NCI-H1048 (cell line): ENCODE results near the gene STK11.

Experiments used
- DNase-seq: peaks from one replicate; lab custom pipeline; 2025; lab: John Stamatoyannopoulos, UW

The STK11 gene

GRCh38 chr19:1211494-1212234, 6.1 kb downstream of the STK11 start:
- DNase-seq = no peak

DNA sequence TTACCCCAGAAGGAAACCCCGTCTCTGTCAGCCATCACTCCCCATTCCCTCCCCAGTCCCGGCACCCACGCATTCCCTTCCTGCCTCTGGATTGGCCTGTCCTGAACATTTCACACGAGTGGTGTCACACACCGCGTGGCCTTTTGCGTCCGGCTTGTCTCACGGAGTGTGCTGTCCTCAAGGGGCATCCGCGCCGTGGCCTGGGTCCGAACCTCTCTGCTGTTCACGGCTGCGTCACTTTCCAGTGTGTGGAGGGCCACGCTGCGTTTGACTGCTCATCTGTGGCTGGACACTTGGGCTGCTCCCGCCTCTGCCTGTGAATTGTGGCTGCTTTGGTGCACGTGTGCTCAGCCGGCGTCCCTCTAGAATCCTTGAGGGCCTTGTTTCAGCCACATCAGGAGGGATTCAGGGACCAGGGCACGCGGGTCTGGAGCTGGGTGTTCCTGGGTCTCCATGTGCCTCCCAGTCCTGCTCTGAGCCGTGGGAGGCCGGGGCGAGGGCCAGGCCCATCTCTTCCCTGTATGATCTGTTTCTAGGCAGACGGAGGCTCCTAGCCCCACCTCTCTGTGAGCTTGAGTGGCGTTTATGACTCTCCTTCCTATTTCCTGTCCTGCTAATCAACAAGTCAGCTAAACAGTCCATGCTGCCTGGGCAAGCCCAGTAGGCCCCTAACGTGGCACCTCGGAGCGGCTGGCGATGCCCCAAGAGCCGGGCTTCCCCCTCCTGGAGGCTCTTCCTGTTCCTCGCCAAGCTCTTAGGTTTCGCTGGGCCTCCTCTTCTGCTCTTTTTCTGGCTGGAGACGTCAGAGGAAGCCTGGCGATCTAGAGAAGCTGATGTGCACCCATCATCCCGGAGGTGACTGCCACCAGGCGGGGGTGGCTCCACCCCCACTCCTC, 8.1 kb downstream of the STK11 start:
- DNase-seq = no peak

DNA sequence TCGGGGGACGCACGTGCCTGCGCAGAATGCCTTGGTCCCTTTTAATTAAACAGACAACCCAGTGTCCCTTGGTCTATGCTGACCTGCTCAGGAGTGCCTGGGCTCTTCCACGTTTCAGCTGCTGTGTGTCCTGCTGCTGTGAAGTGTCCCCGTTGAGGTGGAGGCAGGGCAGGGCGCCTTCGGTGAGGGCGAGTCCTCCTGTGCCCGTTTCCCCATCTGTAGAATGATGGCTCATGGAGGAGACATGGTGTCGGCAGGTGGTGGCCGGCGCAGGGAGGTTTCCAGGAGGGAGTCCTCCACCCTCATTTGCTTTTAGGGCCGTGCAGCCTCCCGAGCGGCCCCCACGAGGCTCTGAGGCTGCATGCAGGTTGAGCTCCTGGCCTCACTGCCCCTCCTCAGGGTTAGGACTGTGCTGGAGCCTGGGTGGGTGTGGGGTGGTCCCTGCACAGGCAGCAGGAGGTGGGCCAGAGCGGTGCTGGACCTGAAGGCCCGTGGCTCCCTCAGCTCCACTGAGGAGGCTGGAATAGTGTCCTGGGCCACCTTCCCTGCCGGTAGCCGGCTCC, 8.8 kb downstream of the STK11 start:
- DNase-seq = no peak

DNA sequence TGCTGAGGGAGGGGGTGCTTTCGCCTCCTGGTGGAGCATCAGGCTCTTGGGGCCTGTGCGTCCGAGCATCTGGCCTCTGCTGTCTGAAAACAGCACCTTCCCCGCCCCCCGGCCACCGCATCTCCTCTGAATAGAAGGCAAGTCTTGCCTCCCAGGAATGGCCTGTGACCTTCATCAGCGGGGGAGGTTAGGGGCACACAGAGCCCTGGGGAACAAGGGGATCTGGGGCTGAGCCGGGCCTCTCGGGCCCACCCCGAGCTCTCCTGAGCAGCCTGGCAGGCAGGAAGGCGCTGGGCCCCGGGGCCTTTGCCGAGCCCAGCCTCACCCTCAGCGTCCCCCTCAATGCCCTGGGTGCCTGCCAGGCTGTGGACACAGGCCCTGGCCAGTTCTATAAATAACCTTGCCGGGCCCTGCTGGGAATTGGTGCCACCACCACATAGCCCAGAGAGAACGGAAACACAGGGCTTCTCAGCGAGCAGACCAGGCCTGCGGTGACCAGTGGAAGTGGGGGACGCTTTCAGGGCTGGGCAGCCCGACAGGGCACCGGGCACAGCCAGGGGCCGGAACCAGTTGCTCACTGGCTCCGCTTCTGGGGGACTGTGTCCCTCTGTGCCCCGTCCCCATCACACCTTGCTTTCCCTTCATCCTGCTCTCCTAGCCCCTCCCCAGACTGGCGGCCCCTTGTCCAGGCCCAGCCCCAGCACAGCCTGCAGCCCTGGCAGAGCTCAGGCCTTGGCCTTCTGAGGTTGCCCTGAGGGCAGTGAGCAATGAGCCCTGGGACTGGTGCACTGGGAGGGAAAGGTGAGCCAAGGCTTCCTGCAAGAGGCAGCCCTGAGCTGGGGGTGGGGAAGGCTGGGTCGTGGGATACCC, 9.5 kb downstream of the STK11 start:
- no peak for DNase-seq

- DNase-seq = no peak
Observed at GRCh38 chr19:1216756-1217155, 11.2 kb downstream of the STK11 start.

DNA sequence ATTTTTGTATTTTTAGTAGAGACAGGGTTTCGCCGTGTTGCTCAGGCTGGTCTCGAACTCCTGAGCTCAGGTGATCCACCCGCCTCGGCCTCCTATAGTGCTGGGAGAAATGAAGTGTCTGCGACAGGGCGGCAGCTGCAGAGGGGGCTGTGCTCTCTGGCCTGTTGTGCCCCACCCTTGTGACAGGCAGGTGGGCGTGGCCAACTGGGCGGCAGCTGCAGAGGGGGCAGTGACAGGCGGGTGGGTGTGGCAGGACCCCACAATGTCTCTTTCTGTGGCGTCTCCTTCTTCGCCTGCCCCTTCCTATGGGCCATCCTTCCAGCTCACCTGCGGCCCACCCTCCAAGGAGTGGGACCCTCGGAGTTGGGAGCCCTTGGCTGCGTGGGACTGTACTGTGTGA, 11.8 kb downstream of the STK11 start:
- no peak for DNase-seq

DNA sequence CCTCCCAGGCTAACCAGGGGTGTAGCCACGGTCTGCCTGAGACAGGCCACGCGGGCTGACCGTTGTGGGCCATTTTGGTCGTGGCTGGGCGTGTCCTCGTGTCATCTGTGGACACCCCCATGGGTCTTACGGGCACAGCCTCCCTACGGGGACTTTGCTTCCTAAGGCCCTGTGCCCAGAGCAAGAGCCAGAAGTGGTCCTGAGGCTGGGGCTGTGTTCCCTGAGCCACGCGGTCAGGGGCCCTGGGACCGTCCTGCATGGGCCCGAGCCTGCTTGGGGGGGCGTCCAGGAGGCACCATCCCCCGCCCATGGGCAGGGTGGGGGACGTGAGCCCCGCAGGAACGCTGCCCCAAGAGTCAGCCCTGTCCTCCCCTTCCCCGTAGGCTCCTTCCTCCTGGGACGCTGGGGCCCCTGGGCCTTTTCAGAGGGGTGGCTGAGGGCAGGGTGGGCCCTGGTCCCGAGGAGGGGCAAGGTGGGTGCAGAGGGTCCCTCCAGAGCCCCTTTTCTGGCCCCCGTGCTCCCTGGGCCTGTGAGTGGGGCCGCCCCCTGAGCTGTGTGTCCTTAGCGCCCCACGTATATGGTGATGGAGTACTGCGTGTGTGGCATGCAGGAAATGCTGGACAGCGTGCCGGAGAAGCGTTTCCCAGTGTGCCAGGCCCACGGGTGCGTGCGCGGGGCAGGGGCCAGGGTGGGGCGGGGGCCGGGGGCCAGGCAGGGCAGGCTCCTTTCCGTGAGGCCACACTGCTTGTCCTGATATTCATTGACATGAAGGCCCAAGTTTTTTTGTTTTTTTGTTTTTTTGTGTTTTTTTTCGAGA, 13.4 kb downstream of the STK11 start:
- no peak for DNase-seq

GRCh38 chr19:1219786-1220476, 14.4 kb downstream of the STK11 start:
- no peak for DNase-seq

- DNase-seq = no peak
Observed at GRCh38 chr19:1220477-1220930, 14.9 kb downstream of the STK11 start.

DNA sequence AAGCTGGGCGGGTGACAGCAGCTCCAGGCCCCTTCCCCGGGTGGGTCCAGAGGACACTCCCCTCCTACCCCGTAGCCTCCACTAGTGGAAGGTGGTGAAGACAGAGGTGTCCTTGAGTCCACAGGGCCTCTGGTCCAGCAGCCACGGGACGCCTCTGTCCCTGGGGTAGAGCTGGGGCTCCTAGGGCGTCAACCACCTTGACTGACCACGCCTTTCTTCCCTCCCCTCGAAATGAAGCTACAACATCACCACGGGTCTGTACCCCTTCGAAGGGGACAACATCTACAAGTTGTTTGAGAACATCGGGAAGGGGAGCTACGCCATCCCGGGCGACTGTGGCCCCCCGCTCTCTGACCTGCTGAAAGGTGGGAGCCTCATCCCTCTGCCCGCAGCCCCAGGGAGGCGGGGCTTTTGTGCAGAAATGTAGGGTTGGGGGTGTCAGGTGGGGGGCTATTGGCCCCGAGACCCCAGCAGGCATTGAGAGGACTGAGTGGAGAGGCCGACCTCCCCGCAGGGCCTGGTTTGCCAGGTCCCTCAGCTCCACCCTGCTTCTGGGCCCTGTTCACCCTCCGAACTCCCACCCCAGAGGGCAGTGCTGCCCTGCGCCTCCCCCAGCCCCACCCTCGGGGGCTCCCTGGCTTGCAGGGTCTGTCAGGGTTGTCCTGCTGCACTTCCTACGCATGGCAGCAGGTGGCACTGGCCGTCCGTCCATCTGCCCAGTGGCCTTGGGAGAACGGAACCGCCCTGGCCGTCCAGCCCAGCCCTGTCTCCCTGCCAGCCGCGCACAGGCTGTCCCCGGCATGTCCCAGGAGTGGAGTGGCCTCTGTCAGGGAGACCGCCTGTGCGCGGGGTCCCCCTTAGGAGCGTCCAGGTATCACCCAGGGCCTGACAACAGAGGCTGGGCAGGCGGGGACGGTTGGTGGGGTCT, 15.7 kb downstream of the STK11 start:
- DNase-seq = no peak

- DNase-seq = no peak
Observed at GRCh38 chr19:1221904-1222255, 16.3 kb downstream of the STK11 start.

DNA sequence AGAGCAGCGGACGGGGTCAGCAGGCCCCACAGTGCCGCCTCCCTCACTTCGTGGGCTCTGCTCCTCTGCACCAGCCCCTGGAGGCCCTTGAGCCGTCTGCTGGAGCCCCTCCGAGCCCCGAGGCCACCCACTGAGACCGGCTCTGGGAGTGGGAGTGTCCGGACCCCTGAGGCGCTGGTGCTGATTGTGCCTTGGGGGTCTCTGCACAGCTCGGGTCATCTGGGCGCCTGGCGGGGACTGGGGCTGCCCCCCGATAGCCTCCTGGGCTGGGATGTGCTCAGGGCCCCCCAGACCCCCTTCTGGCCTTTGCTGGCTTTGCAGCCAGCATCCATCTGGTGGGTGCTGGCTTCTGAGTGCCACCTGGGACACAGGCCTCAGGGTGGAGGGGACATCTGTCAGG, 16.8 kb downstream of the STK11 start:
- DNase-seq = no peak

DNA sequence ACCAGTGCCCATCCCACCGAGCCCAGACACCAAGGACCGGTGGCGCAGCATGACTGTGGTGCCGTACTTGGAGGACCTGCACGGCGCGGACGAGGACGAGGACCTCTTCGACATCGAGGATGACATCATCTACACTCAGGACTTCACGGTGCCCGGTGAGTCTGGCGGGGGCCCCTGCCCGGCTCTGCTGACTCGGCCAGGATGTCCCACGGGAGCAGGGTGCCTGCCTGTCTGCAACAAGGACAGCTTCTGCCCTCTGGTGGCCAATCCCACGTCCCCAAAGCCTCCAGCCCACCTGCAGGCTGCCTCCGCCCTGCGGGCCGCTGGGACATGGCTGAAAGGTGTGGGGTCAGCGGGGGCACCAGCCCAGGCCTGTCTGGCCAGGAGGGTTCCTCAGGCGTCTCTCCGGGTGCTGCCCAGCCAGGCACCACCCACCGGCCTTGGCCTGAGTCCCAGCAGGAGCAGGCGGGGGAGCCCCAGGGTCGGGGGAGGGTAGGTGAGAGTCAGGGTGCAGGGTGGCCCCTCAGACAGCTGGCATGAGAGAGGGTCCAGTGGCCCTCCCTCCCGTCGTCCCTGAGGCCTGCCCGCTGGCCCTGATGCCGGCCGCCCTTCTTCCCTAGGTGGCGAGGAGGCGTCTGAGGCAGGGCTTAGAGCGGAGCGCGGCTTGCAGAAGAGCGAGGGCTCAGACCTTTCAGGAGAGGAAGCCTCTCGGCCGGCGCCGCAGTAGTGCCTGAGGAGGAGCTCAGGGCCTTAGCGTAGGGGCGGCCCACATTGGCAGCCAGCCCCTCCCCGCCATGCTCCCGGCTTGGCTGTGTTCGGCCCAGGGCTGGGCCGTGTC, 17.7 kb downstream of the STK11 start:
- DNase-seq = no peak

GRCh38 chr19:1224047-1224825, 18.7 kb downstream of the STK11 start:
- no peak for DNase-seq

DNA sequence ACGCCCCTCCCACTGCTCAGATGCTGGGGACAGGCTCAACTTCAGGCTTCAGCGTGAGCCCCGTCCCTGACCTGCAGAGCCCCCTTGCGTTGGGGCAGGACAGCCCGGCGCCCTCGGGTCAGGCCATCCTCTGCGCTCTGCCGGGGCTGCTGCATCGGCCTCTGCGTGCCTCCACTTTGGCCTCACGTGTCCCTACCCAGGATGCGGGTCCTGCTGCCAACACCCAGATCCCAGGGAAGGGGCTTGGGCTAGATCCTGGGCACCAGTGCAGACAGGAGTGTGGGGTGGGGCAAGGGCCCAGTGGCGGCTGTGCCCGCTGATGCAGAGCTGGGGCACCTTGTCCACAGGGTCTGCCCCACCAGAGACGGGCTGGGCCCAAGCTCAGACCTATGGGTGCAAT, 19.3 kb downstream of the STK11 start:
- DNase-seq = no peak

GRCh38 chr19:1225440-1226226, 20.1 kb downstream of the STK11 start:
- no peak for DNase-seq

GRCh38 chr19:1226227-1226518, 20.6 kb downstream of the STK11 start:
- no peak for DNase-seq
